ENCODE measurements around the gene NETO1. TPM values are rescaled to one million over a fixed set of nuclear protein-coding genes. Genes with fewer than 3 reads are reported as not detected.
A peak's percentile ranks its signal among the peaks of the same experiment; 100 is the strongest.

NETO1 gene
- total RNA-seq, 1 experiment from 2014 or later, result 12.9 TPM

GRCh38 chr18:72878143-72878542, 10.4 kb upstream of the NETO1 start:
- intact Hi-C loops (cut with micrococcal nuclease), result no loop called here

DNA sequence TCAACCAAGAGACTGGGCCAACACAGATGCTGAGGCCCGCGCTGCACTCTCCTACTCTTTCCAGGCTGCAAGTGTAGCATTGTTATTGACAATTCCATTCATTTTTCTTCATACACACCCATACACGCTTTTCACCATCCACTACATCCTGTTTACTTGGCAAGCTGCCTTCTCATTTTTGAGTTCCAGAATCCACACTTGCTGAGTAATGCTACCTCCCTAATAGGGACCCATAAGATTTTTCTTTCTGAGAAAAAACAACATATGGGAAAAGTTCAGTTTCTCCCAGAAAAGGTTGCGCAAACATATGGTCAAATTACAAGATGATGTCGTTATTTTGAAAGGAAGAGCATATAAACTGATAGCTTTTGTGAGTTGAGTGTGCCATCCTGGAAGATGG, 3.3 kb upstream of the NETO1 start:
- BruUV-seq (replicated peaks), result no TSS peak
- peak overlapping the region; percentile 6; the same call in 1 of the 2 replicates for H3K27ac ChIP-seq (ENCODE audit: low read length)
- ChIA-PET POLR2A (ENCODE audit: unreplicated experiment) (interaction anchor here (0.6 kb wide), 1 partner anchor 456 kb away, joined by 6 read pairs; no protein-coding TSS in a partner anchor), CTCF (no interaction called here)
- no peaks in the 10 kb centered on the region for H3K9me3 ChIP-seq (ENCODE audit: low read length)
- H3K79me2 ChIP-seq (ENCODE audit: low read length), result 0 out of 2 replicates have a peak, but pooled peaks cover 8% of the 10 kb centered on the region
- ATAC-seq (peak; percentile 51), DNase-seq (peak; percentile 81)
- H3K4me1 ChIP-seq (ENCODE audit: insufficient read depth, low read length), result peaks cover 13% of the 10 kb centered on the region
- H3K9ac ChIP-seq (ENCODE audit: low read length), result no peak overlapping the region
- TF ChIP-seq EZH2phosphoT487 (IDR thresholded peaks at IDR 0.05; ENCODE audit: borderline replicate concordance, low read length) (no peak), EZH2 (IDR thresholded peaks at IDR 0.05; ENCODE audit: low read length, unreplicated experiment) (no peak), CTCF (conservative IDR thresholded peaks at IDR 0.05; ENCODE audit: low read depth, low read length) (no peak)
- no peak overlapping the region for H2AFZ ChIP-seq (ENCODE audit: low read length)
- no peaks in the 10 kb centered on the region for H4K20me1 ChIP-seq (ENCODE audit: low read length)
- H3K36me3 ChIP-seq (ENCODE audit: low read depth, low read length), result no peaks in the 10 kb centered on the region
- H3K4me3 ChIP-seq (ENCODE audit: low read length), result no peak overlapping the region
- H3K9me2 ChIP-seq (replicated peaks; ENCODE audit: low read length), result no peaks in the 10 kb centered on the region
- H3K4me2 ChIP-seq (ENCODE audit: low read length), result peak overlapping the region; percentile 34
- H3F3A ChIP-seq (ENCODE audit: low read length, unreplicated experiment), result no peaks in the 10 kb centered on the region
- H3K27me3 ChIP-seq (ENCODE audit: low read length), result no peaks in the 10 kb centered on the region
- intact Hi-C loops (cut with micrococcal nuclease), result no loop called here

More at GRCh38 chr18:72878143-72878542, 10.4 kb upstream of the NETO1 start:
- no peak for ATAC-seq
- DNase-seq, result no peak
- H3F3A ChIP-seq (ENCODE audit: low read length, unreplicated experiment), result no peaks in the 10 kb centered on the region
- ChIA-PET CTCF (no interaction called here), POLR2A (ENCODE audit: unreplicated experiment) (no interaction called here)
- no TSS peak for BruUV-seq (replicated peaks)
- H3K9ac ChIP-seq (ENCODE audit: low read length), result no peak overlapping the region
- no peaks in the 10 kb centered on the region for H3K79me2 ChIP-seq (ENCODE audit: low read length)
- no peaks in the 10 kb centered on the region for H3K9me2 ChIP-seq (replicated peaks; ENCODE audit: low read length)
- no peak overlapping the region for H3K27ac ChIP-seq (ENCODE audit: low read length)
- no peak overlapping the region for H3K4me3 ChIP-seq (ENCODE audit: low read length)
- H3K4me1 ChIP-seq (ENCODE audit: insufficient read depth, low read length), result no peaks in the 10 kb centered on the region
- H3K9me3 ChIP-seq (ENCODE audit: low read length), result no peaks in the 10 kb centered on the region
- no peak overlapping the region for H2AFZ ChIP-seq (ENCODE audit: low read length)
- no peak overlapping the region for H3K4me2 ChIP-seq (ENCODE audit: low read length)
- no peaks in the 10 kb centered on the region for H4K20me1 ChIP-seq (ENCODE audit: low read length)
- no peaks in the 10 kb centered on the region for H3K27me3 ChIP-seq (ENCODE audit: low read length)
- no peaks in the 10 kb centered on the region for H3K36me3 ChIP-seq (ENCODE audit: low read depth, low read length)
- no peak for TF ChIP-seq EZH2 (IDR thresholded peaks at IDR 0.05; ENCODE audit: low read length, unreplicated experiment)
- TF ChIP-seq CTCF (conservative IDR thresholded peaks at IDR 0.05; ENCODE audit: low read depth, low read length), result no peak
- no peak for TF ChIP-seq EZH2phosphoT487 (IDR thresholded peaks at IDR 0.05; ENCODE audit: borderline replicate concordance, low read length)

DNA sequence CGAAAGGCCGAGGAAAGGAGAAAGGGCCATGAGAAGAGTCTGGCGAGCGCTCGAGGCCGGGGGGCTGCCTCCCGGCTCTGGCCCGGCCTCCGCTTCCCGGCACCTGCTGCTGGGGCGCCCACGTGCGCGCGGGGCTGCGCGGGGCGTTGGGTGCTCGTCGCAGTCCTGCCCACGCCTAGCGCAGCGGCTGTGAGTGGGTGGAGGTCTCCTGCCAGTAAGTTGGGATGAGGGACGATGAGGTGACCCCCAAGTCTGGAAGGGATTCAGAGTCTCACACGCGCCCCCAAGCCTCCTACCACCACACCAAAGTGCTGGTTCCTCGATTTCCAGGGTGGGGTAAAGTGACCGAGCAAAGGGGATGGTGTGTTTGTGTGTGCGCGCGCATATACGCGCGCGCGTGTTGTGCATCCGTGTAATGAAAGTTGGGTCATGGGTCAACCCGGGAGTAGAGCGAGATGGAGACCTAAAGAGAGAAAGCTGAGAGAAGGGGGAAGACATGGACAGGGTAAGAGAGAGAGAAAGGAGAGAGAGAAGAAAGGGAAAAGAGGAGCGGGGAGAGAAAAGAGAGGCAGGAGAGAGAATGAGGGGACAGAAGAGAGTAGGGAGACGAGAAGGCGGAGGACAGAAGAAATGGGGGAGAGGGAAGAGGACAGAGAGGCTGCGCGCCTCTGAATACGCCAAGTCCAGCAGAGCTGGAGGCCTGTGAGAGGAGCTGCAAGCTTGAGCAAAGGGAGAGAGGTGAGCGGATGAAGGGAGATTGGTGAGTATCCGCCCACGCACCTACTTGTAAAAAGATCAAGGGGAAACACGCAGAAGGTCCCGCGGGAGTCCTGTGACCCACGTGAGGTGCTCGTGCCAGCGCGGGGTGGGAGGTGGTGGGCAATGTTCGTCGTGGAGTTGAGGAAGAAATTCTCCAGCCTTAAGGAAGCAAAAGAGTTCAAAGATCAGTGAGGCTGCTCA, 1.7 kb upstream of the NETO1 start:
- Histone ChIP-seq H3K9me2 (replicated peaks; ENCODE audit: low read length) (no peaks in the 10 kb centered on the region), H3K9ac (ENCODE audit: low read length) (no peak overlapping the region), H3K4me1 (ENCODE audit: insufficient read depth, low read length) (peaks cover 13% of the 10 kb centered on the region), H3K79me2 (ENCODE audit: low read length) (0 out of 2 replicates have a peak, but pooled peaks cover 8% of the 10 kb centered on the region), H3K9me3 (ENCODE audit: low read length) (no peaks in the 10 kb centered on the region), H3K36me3 (ENCODE audit: low read depth, low read length) (no peaks in the 10 kb centered on the region), H3F3A (ENCODE audit: low read length, unreplicated experiment) (no peaks in the 10 kb centered on the region), H3K27ac (ENCODE audit: low read length) (no peak overlapping the region), H3K4me3 (ENCODE audit: low read length) (no peak overlapping the region), H3K4me2 (ENCODE audit: low read length) (no peak overlapping the region), H4K20me1 (ENCODE audit: low read length) (no peaks in the 10 kb centered on the region), H2AFZ (ENCODE audit: low read length) (no peak overlapping the region), H3K27me3 (ENCODE audit: low read length) (no peaks in the 10 kb centered on the region)
- ChIA-PET CTCF (no interaction called here), POLR2A (ENCODE audit: unreplicated experiment) (no interaction called here)
- DNase-seq (no peak), ATAC-seq (no peak)
- TF ChIP-seq EZH2phosphoT487 (IDR thresholded peaks at IDR 0.05; ENCODE audit: borderline replicate concordance, low read length), result no peak
- no peak for TF ChIP-seq EZH2 (IDR thresholded peaks at IDR 0.05; ENCODE audit: low read length, unreplicated experiment)
- TF ChIP-seq CTCF (conservative IDR thresholded peaks at IDR 0.05; ENCODE audit: low read depth, low read length), result no peak
- no TSS peak for BruUV-seq (replicated peaks)
- intact Hi-C loops (cut with micrococcal nuclease), result no loop called here

All from PC-3 (cell line).